IPS-20b (cell line): ENCODE results near the gene PRRG1.
A peak's percentile ranks its signal among the peaks of the same experiment; 100 is the strongest.
"Not testable (repeated sequence)": the region's sequence is repeated elsewhere in the genome, so short reads cannot be mapped to it uniquely, and the experiment has no call there.

Experiments
- H3K27ac ChIP-seq: one replicate; pipeline ENCODE4 v1.5.1; 2013; ENCODE audit warnings: low read length
- H3K27me3 ChIP-seq: 2 replicates; pipeline ENCODE4 v1.6.1; 2013; ENCODE audit warnings: mild to moderate bottlenecking, low read length, inconsistent platforms; ENCODE audit not compliant: insufficient read depth
- H3K36me3 ChIP-seq: 2 replicates; pipeline ENCODE4 v1.6.1; 2013; ENCODE audit warnings: low read depth, mild to moderate bottlenecking, inconsistent platforms, low read length, moderate library complexity; ENCODE audit not compliant: insufficient read depth
- H3K4me1 ChIP-seq: 2 replicates; pipeline ENCODE4 v1.6.1; 2013; ENCODE audit warnings: mild to moderate bottlenecking, control low read depth, inconsistent platforms, low read length, moderate library complexity; ENCODE audit not compliant: insufficient read depth
- H3K4me3 ChIP-seq: 2 replicates; pipeline ENCODE4 v1.5.1; 2013; ENCODE audit warnings: mild to moderate bottlenecking, low read length, inconsistent platforms
- H3K9ac ChIP-seq: 2 replicates; pipeline ENCODE4 v1.6.1; 2013; ENCODE audit warnings: low read depth, mild to moderate bottlenecking, inconsistent platforms, low read length, moderate library complexity
- H3K9me3 ChIP-seq: 2 replicates; pipeline ENCODE4 v1.6.1; 2013; ENCODE audit warnings: mild to moderate bottlenecking, low read depth, low read length, inconsistent platforms; ENCODE audit not compliant: insufficient read depth

Gene PRRG1

GRCh38 chrX:37474478-37474877, 125.3 kb downstream of the PRRG1 start:
- H3K4me1 ChIP-seq: peaks cover 25% of the 10 kb centered on the region
- H3K9ac ChIP-seq: no peak overlapping the region
- H3K4me3 ChIP-seq: no peak overlapping the region
- H3K27me3 ChIP-seq: no peaks in the 10 kb centered on the region
- H3K36me3 ChIP-seq: no peaks in the 10 kb centered on the region
- no peaks in the 10 kb centered on the region for H3K9me3 ChIP-seq
- peak overlapping the region; percentile 24 for H3K27ac ChIP-seq

- no peaks in the 10 kb centered on the region for H3K36me3 ChIP-seq
- peak overlapping the region; percentile 87 for H3K27ac ChIP-seq
- H3K27me3 ChIP-seq: no peaks in the 10 kb centered on the region
- H3K4me3 ChIP-seq: peak overlapping the region; percentile 34
- peak overlapping the region; percentile 51; the same call in 1 of the 2 replicates for H3K9ac ChIP-seq
- peaks cover 24% of the 10 kb centered on the region for H3K4me1 ChIP-seq
- no peaks in the 10 kb centered on the region for H3K9me3 ChIP-seq
Measured at GRCh38 chrX:37476571-37477170, 127.5 kb downstream of the PRRG1 start.

- H3K27me3 ChIP-seq, H3K9me3 ChIP-seq, H3K4me1 ChIP-seq, H3K9ac ChIP-seq, H3K36me3 ChIP-seq, H3K4me3 ChIP-seq, H3K27ac ChIP-seq: not testable (repeated sequence)
Measured at GRCh38 chrX:37484335-37484734, 135.2 kb downstream of the PRRG1 start.

GRCh38 chrX:37485429-37485828, 136.3 kb downstream of the PRRG1 start:
- Histone ChIP-seq H3K36me3 (no peaks in the 10 kb centered on the region), H3K27ac (no peak overlapping the region), H3K4me1 (no peaks in the 10 kb centered on the region), H3K9me3 (no peaks in the 10 kb centered on the region), H3K4me3 (no peak overlapping the region), H3K9ac (no peak overlapping the region), H3K27me3 (no peaks in the 10 kb centered on the region)

- H3K27ac ChIP-seq: no peak overlapping the region
- no peaks in the 10 kb centered on the region for H3K9me3 ChIP-seq
- no peak overlapping the region for H3K4me3 ChIP-seq
- no peaks in the 10 kb centered on the region for H3K36me3 ChIP-seq
- no peaks in the 10 kb centered on the region for H3K4me1 ChIP-seq
- no peak overlapping the region for H3K9ac ChIP-seq
- H3K27me3 ChIP-seq: no peaks in the 10 kb centered on the region
Measured at GRCh38 chrX:37487271-37487670, 138.1 kb downstream of the PRRG1 start.

- no peaks in the 10 kb centered on the region for H3K9me3 ChIP-seq
- no peaks in the 10 kb centered on the region for H3K27me3 ChIP-seq
- H3K9ac ChIP-seq: no peak overlapping the region
- no peak overlapping the region for H3K4me3 ChIP-seq
- no peaks in the 10 kb centered on the region for H3K36me3 ChIP-seq
- no peaks in the 10 kb centered on the region for H3K4me1 ChIP-seq
- no peak overlapping the region for H3K27ac ChIP-seq
Measured at GRCh38 chrX:37488323-37488722, 139.2 kb downstream of the PRRG1 start.

- H3K9ac ChIP-seq: no peak overlapping the region
- no peaks in the 10 kb centered on the region for H3K9me3 ChIP-seq
- H3K27me3 ChIP-seq: no peaks in the 10 kb centered on the region
- H3K4me1 ChIP-seq: no peaks in the 10 kb centered on the region
- no peak overlapping the region for H3K27ac ChIP-seq
- H3K36me3 ChIP-seq: no peaks in the 10 kb centered on the region
- H3K4me3 ChIP-seq: no peak overlapping the region
Measured at GRCh38 chrX:37491686-37492085, 142.5 kb downstream of the PRRG1 start.

GRCh38 chrX:37495760-37496159, 146.6 kb downstream of the PRRG1 start:
- H3K36me3 ChIP-seq, H3K4me1 ChIP-seq, H3K9ac ChIP-seq, H3K27ac ChIP-seq, H3K4me3 ChIP-seq, H3K27me3 ChIP-seq, H3K9me3 ChIP-seq: not testable (repeated sequence)

GRCh38 chrX:37497126-37497525, 148.0 kb downstream of the PRRG1 start:
- H3K36me3 ChIP-seq, H3K27ac ChIP-seq, H3K9ac ChIP-seq, H3K9me3 ChIP-seq, H3K27me3 ChIP-seq, H3K4me1 ChIP-seq, H3K4me3 ChIP-seq: not testable (repeated sequence)

GRCh38 chrX:37498323-37498722, 149.2 kb downstream of the PRRG1 start:
- not testable (repeated sequence) for H3K27me3 ChIP-seq, H3K9ac ChIP-seq, H3K4me3 ChIP-seq, H3K27ac ChIP-seq, H3K36me3 ChIP-seq, H3K4me1 ChIP-seq, H3K9me3 ChIP-seq

- not testable (repeated sequence) for H3K9ac ChIP-seq, H3K36me3 ChIP-seq, H3K27me3 ChIP-seq, H3K27ac ChIP-seq, H3K4me1 ChIP-seq, H3K4me3 ChIP-seq, H3K9me3 ChIP-seq
Measured at GRCh38 chrX:37499649-37500048, 150.5 kb downstream of the PRRG1 start.

- Histone ChIP-seq H3K36me3 (no peaks in the 10 kb centered on the region), H3K4me3 (no peak overlapping the region), H3K27ac (no peak overlapping the region)
Measured at GRCh38 chrX:37504991-37505390, 155.8 kb downstream of the PRRG1 start.

More at GRCh38 chrX:37504991-37505390, 155.8 kb downstream of the PRRG1 start:
- H3K4me1 ChIP-seq: no peaks in the 10 kb centered on the region
- no peaks in the 10 kb centered on the region for H3K27me3 ChIP-seq
- no peak overlapping the region for H3K9ac ChIP-seq
- H3K9me3 ChIP-seq: no peaks in the 10 kb centered on the region
